Placental epithelial cell (primary cell): ENCODE measurements around the gene ZFYVE26. TPM values are rescaled to one million over a fixed set of nuclear protein-coding genes. Genes with fewer than 3 reads are reported as not detected.

ENCODE experiments used
- small RNA-seq: library from RNA; depleted of rRNA; stranded (forward); fragments of <200 nt; gene quantifications from one replicate; pipeline ENCODE3, GENCODE V24; 2012
- total RNA-seq: library from RNA; depleted of rRNA; stranded (reverse); fragments of >200 nt; gene quantifications from 2 replicates; pipeline ENCODE4 v1.2.3, GENCODE V29; 2012

The ZFYVE26 gene
- total RNA-seq = 18.8 and 37.6 TPM in 2 replicates

DNA sequence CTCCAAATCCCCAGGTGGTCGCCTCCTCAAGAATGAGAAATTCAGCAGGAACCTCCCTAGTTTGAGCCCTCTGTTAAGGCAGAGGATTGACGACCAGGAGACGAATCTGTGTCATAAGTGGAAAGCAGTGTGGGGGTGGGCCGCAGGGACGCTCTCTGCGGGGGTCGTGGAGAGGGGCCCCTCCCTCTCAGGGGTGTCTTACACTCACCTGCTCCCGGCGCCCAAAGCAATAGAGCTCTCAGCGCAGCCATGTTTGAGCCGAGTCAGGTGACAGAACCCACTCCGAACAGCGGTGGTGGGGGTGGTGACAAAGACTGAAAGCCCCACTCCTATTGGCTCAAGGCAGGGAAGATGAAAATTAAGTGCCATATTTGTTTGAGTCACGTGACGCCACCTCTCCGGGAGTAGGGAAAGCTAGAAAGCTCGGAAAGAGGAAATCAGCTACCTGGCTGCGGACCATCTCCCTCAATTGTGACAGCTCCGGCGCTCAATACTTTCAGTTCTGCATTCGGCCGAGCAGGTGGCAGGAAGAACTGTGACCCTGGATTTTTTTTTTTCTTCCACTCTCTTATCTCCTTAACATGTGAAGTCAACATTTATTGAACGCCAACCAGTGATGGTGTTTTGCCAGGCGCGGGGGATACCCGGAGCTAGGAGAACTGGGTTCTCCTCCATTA is at the start of gene ZFYVE26:
TSS of gene ZFYVE26 (minus strand) at position 265 of the 677 bp plus-strand sequence. CDS start 627 bp downstream, outside the sequence.

DNA sequence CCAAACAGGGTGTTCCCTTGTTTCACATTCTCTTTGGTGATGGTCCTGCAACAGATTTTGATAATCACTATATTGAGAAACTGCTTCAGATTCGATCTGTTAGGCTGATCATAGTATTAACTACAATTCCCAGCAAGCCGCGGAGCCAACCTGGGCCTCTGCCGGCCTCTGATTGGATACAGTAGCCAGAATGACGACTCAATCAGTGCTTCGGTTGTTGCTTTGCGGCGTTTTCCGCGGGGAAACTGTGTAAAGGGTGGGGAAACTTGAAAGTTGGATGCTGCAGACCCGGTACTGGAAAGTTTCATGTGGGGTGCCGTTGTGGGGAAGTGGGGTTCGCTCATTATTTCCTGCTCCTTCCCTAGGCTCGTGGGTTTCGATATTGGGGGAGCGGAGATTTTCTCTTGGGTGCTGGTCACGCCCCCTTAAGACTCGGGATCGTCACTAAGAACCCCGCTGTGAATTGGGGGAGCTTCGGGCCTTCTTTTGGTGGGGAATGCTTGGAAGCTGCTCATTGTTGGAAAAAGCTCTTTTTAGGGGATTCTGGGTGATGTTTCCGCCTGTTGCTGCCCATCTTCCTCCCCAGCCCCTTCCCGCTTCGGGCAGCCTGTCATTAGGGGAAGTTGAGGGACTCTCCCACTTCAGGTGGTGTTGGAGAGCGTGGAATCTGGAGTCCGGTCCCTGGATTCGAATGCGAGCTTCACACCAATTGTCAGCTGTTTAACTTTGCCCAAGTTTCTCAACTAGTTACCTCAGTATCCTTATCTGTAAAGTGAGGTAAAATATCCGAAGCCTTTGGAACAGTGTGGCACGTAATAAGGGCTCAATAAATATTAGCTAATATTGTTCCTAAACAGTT is 3.4 kb upstream of the ZFYVE26 start, which contains the start of gene RAD51B:
TSS of gene RAD51B (plus strand) at position 217 of the 859 bp plus-strand sequence.

DNA sequence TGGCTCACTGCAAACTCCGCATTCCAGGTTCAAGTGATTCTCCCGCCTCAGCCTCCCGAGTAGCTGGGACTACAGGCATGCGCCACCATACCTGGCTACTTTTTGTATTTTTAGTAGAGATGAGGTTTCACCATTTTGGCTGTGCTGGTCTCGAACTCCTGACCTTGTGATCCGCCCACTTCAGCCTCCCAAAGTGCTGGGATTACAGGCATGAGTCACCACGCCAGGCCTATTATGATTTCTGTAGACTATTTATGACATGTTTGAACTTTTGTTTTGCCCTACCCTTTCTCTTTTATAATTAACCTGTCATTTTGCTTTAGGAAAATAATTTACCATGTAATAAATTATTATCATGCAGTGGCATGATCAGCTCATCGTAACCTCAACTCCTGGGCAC is 114.9 kb downstream of the ZFYVE26 start, which contains the start of gene RDH12:
TSS of gene RDH12 (plus strand) at position 395 of the 400 bp plus-strand sequence. CDS start 20,757 bp downstream, outside the sequence.

Small RNAs within 50 kb of the gene (small RNA-seq; reads per million reads assigned to genes)
- gene AL049779.3 = not detected
- gene RN7SL369P = not detected

Other genes with a start within 250 kb of the ZFYVE26 start
- gene PIGH, start 216.3 kb downstream of the ZFYVE26 start, total RNA-seq = 15.8 and 19.2 TPM in 2 replicates
- 0.79 and 1.7 TPM in 2 replicates for gene ARG2, start 196.7 kb downstream of the ZFYVE26 start, total RNA-seq
- gene VTI1B, start 142.0 kb downstream of the ZFYVE26 start, total RNA-seq = 49.2 and 55.0 TPM in 2 replicates
- 27.5 and 87.1 TPM in 2 replicates for gene RDH11, start 120.8 kb downstream of the ZFYVE26 start, total RNA-seq
- not detected in 2 replicates for gene RDH12, start 114.7 kb downstream of the ZFYVE26 start, total RNA-seq
- gene RAD51B, start 3.2 kb upstream of the ZFYVE26 start, total RNA-seq = 20.2 and 23.6 TPM in 2 replicates